Left ventricle myocardium superior (tissue), 1 donor: ENCODE measurements around the gene FAF1. TPM values are rescaled to one million over a fixed set of nuclear protein-coding genes. Genes with fewer than 3 reads are reported as not detected.
"Not testable (repeated sequence)": the region's sequence is repeated elsewhere in the genome, so short reads cannot be mapped to it uniquely, and the experiment has no call there.

Experiments used
- ATAC-seq: fragments of 200-7000 bp; cut with Tn5 transposase; one replicate; pipeline ENCODE4 v1.9.1; 2020; ENCODE audit warnings: mild to moderate bottlenecking, moderate library complexity
- DNase-seq: peaks from one replicate; pipeline ENCODE4 v3.0.0-alpha.2; 2020
- intact Hi-C: fragments of 100-400 bp; cut with micrococcal nuclease; formaldehyde crosslinking; loops from one replicate; pipeline ENCODE4 v1.11.0; 2022
- total RNA-seq: library from RNA; stranded (reverse); fragmentation: NEBNext Ultra II Directional; extraction: Animal tissue kit (Norgen Biotek cat#: 25700); gene quantifications from one replicate; pipeline ENCODE4 v1.2.1, GENCODE V29; 2021
- donor health status: DM: no; HTN: yes; CAD: no; lungs with severe emphysema.

The FAF1 gene
- total RNA-seq, 1 donor from 2014 or later, result 99.2 TPM

DNA sequence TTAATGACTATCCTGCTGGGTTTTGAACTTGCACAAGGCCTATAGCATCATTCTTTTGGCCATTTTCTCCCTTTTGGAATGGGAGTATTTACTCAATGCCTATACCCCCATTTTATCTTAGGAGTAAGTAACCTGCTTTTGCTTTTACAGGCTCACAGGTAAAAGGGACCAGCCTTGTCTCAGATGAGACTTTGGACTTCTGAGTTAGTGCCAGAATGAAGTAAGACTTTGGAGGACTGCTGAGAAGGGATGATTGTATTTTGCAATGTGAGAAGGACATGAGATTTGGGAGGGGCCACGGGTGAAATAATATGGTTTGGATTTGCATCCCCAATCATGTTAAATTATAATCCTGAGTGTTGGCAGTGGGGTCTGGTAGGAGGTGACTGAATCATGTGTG, 212.7 kb downstream of the FAF1 start:
- intact Hi-C loops, result no loop called here
- DNase-seq (no peak), ATAC-seq (no peak)

DNA sequence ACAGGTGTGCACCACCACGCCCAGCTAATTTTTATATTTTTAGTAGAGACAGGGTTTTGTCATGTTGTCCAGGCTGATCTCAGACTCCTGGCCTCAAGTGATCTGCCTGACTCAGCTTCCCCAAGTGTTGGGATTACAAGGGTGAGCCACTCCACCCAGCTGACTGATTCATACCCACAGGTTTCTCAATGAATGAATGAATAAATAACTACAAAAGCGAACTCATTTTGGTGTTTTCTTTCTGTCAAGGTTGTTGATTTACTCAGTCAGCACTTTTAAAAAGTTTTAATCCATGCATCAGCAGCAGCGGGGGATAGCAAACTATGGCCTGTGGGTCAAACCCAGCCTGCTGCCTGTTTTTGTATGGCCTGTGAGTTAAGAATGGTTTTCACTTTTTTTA, 217.5 kb downstream of the FAF1 start:
- ATAC-seq (no peak), DNase-seq (no peak)
- intact Hi-C loops, result no loop called here

DNA sequence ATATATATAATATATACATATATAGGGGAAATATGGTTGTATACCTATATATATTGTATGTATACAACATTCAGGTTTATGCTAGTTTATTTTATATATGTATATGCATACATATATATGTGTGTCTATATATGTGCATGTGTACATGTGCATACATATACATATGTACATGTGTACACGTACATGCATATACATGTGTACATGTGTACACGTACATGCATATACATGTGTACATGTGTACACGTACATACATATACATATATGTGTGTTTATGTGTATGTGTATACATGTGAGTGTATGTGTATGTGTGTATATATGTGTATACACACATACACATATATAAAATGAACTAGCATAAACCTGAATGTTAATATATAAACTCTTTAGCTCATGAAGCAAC, 220.9 kb downstream of the FAF1 start:
- DNase-seq, result no peak
- intact Hi-C loops, result no loop called here
- no peak for ATAC-seq

DNA sequence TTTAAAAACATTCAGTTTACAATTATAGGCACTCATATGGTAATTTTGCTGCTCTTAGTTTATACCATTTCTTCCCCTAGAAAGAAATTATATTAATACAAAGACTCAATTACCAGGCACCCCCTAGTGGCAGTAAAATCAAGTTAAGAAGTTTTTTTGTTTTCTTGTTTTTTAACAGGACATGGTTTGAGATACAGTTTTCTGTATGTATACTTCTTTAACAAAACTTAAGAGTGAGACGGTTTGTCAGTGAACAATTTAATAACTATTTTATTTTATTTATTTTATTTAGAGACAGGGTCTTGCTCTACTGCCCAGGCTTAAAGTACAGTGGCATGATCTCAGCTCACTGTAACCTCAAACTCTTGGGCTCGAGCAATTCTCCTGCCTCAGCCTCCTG, 224.6 kb downstream of the FAF1 start:
- ATAC-seq (no peak), DNase-seq (no peak)
- intact Hi-C loops, result no loop called here

DNA sequence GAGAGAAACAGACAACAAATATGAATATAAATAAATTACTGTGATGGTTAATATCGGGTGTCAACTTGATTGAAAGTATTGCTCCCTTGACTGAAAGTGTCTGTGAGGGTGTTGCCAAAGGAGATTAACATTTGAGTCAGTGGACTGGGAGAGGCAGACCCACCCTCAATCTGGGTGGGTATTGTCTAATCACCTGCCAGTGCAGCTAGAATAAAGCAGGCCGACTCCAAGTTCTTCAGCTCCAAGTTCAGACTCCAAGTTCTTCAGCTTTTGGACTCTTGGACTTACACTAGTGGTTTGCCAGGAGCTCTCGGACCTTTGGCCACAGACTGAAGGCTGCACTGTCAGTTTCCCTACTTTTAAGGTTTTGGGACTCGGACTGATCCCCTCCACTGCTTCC, 232.5 kb downstream of the FAF1 start:
- ATAC-seq, intact Hi-C loops: not testable (repeated sequence)

DNA sequence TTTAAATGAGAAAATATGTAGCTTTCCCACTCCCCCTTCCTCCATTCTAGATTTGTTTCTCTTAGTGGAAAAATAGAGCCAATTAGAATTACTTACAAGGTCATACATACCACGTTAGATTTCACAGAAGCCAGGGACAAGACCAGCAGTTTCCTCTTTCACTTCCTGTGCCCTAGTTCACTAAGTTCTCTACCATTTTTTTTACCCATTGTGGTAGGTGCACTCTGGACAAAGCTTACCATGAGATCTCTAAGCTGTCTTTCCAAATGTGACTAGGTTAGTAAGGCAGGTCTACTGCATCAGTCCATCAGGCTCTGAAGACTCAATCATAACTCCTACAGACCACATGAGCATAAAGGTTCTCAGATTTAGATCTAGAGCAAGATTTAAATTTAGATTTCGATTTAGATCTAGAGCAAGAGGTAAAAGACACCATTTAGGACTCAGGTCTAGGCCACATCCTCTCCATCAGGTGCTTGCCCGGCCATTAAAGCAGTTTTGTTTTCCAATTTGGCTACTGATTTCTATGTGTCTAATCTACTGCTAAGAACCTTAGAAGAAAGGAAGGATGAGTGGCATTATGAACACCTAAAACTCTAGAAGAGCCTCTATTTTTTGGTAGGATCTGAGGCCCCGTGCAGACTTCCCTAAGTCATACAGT, 235.3 kb downstream of the FAF1 start:
- peak; percentile 26 for ATAC-seq

More for the DNA sequence above, 232.5 kb downstream of the FAF1 start:
- not testable (repeated sequence) for DNase-seq

DNA sequence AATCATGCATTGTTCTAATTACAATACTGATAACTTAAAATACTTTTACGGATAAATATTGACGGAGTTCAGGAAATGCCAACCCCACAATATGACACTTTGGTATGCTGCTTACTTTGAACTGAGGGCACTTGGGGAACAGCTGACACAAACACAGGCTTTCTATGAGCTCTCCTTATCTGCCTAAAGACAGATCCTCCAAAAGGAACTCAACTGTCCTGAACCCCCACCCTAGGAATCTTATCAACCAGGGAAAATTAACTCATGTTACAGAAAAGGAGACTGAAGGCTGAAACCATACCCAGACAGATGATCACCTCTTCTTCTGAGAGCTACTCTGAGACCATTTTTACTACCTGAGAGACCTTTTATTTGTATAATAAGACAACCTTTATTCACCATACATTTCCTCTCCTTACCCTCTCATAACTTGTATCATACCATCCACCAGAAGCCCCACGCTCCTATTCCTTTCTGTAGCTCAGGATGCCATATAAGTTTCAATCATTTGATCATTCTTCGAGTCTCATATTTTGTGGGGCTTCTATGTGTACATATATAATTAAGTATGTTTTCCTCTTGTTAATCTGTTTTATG, 239.5 kb downstream of the FAF1 start:
- DNase-seq (no peak), ATAC-seq (no peak)
- intact Hi-C loops, result no loop called here

More for the DNA sequence above, 235.3 kb downstream of the FAF1 start:
- intact Hi-C loops, result no loop called here
- DNase-seq, result no peak

DNA sequence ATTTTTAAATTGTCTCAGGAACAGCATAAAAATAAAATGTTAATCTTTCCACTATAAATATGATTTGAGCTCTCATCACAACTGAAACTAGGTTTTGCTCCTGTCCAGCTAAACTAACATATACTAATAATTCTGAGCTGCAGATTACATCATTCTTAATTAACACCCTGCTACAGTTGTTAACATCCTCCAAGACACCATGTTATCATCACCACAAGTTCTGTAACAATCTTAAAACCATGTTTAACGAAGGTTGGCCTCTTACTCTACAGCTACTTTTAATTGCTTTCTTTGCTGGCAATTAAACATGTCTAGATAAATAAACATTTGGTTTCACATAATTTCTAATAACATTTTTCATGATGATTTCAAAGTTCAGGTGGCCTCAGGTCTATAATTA, 240.9 kb downstream of the FAF1 start:
- intact Hi-C loops, result no loop called here
- DNase-seq, result no peak
- no peak for ATAC-seq

DNA sequence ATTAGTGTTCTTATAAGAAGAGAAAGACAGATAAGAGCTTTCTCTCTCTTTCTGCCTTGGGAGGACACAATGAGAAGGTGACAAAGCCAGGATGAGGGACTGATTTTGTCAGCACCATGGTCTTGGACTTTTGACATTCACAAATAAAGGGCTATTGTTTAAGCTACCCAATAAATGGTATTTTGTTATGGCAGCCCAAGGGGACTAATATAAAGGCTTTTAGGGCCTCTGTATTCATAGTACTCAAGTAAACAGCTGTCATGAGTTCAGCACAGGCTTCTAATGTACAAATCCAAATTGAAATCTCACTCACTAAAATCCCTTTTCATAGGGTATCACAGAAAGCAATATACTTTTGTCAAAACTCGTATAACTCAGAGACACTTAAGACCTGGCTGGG, 242.7 kb downstream of the FAF1 start:
- intact Hi-C loops, result no loop called here
- DNase-seq, result no peak
- no peak for ATAC-seq

DNA sequence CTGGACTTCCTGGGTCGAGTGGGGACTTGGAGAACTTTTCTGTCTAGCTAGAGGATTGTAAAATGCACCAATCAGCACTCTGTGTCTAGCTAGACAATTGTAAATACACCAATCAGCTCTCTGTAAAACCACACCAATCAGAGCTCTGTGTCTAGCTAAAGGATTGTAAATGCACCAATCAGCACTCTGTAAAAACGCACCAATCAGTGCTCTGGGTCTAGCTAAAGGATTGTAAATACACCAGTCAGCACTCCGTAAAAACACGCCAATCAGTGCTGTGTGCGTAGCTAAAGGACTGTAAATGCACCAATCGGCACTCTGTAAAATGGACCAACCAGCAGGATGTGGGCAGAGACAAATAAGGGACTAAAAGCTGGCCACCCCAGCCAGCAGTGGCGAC, 243.6 kb downstream of the FAF1 start:
- DNase-seq, intact Hi-C loops, ATAC-seq: not testable (repeated sequence)

DNA sequence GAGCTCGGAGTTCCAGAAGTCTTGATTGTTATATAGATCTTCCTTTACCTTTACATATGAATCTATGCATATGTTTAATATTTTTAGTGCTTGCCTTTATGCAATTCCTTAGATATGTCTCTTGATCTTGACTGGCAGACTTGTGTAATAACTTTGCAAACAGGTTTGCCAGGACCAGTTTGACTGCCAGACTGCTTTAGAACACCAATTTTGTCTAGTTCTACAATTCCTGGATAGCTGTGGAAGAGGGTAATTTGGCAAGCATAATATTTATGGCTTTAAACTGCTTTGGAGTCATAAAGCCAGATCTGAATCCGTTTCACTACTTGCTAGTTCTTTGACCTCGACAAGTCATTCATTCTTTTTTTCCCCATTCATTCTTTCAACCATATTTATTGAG, 250.0 kb downstream of the FAF1 start:
- ATAC-seq (no peak), DNase-seq (no peak)
- intact Hi-C loops, result no loop called here

DNA sequence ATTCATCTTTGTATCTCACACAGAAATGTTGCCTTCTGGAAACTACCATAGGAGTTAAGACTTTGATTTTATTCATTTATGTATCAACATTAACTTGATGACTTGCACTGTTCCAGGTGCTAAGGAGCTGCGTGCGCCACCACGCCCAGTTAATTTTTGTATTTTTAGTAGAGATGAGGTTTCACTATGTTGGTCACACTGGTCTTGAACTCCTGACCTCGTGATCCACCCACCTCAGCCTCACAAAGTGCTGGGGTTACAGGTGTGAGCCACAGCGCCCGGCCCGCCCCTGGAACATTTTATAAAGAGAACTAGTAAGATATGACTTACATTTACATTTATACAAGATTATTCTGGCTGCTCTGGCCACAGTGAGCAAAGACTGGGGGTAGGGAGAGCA, 252.2 kb downstream of the FAF1 start:
- DNase-seq (no peak), ATAC-seq (no peak)
- intact Hi-C loops, result loop anchor here (10.0 kb wide), 1 partner anchor 343 kb away; no protein-coding TSS in a partner anchor

DNA sequence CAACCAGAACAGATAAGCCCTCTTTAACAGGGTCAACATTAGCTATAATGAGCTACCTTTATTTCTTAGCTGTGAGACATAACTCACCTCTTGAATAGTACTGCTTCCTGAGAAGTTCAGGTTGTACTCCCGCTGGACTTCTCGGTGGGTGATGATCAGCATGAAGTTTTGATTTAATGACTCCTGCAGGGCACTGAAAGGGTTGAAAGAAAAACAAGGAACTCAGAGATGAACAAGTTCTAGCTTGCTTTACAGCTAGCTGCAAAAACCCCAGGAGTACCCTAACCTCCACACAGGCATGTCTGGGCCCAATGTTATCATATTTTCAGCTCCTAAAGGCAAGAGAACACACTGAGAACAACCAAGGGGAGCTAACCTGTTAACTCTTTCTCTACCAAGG, 254.4 kb downstream of the FAF1 start:
- no peak for DNase-seq
- no peak for ATAC-seq
- intact Hi-C loops, result loop anchor here (10.0 kb wide), 1 partner anchor 341 kb away; no protein-coding TSS in a partner anchor

DNA sequence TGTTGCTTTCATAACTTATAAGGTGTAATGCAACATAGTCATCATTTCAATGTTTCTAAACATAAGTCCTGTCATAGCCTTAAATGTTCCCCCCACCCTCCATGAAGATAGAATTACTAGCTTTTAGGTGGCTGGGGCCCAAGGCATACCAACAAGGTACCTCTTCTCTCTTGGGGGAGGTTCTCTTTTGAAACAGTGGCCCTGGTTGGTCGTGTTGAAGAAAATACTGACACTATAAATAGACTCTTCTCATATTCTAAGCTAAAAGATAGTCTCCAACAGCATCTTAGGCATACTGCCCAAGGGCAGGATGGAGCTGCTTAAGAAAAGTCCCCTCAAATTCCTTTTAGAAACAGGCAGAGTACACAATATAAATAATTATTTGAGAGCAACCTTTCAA, 255.0 kb downstream of the FAF1 start:
- DNase-seq (no peak), ATAC-seq (no peak)
- intact Hi-C loops, result loop anchor here (10.0 kb wide), 1 partner anchor 340 kb away; no protein-coding TSS in a partner anchor

DNA sequence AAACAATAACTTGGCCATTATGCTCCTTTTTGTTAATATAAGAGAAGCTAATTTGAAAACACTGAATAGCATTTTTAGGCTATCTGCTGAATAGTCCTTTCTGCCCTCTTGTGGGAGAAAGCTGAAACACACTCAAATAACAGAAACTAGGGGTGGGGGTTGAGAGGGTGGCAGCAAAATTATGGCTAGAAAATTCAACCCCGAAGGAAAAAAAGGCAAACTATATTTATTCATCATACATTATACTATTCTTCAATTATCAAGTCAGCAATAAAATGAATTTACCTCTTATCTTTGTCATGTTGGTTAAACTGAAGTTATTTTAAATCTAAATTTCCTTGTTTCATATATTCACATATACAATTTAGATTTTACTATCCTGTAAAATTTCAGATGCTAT, 255.9 kb downstream of the FAF1 start:
- DNase-seq, result no peak

DNA sequence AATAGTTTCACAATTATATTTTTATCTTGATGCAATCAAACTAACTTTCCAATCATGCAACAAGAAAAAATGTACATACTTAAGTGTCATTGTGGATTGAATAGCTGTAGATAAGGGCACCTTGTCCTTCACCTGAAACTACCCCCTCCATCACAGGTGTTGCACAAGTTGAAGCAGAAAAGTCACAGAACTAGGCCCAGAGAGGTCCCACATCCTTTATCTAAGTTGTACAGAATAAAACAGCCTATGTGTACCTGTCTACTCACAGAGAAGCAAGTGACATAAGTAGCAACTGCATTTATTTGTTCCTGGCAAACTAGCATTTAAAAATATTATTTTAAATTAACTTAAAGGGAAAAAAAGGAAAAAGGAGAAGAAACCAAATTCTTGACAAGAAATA, 256.8 kb downstream of the FAF1 start:
- intact Hi-C loops, result loop anchor here (10.0 kb wide), 1 partner anchor 338 kb away; no protein-coding TSS in a partner anchor

More for the DNA sequence above, 255.9 kb downstream of the FAF1 start:
- intact Hi-C loops, result loop anchor here (10.0 kb wide), 1 partner anchor 339 kb away; no protein-coding TSS in a partner anchor
- no peak for ATAC-seq

DNA sequence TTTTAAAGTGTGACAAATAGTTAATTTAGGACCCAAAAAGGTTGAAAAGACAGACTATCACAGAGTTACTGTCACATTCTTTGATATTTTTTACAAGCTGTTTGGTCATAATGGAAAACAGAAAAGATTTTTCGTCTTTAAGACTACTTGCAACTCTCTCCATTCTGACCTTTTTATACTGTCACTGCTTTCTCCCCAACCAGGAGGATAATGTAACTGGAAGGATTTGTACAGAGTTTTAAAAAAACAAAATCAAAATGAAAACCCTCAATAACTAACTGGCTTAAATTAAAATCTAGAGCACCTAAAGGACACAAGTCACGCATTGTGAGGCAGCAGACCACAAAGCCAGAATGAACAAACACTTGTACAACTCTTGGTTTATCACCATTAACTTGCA, 257.7 kb downstream of the FAF1 start:
- intact Hi-C loops, result loop anchor here (10.0 kb wide), 1 partner anchor 338 kb away; no protein-coding TSS in a partner anchor
- ATAC-seq, result no peak
- DNase-seq, result no peak

More for the DNA sequence above, 256.8 kb downstream of the FAF1 start:
- ATAC-seq (no peak), DNase-seq (no peak)

DNA sequence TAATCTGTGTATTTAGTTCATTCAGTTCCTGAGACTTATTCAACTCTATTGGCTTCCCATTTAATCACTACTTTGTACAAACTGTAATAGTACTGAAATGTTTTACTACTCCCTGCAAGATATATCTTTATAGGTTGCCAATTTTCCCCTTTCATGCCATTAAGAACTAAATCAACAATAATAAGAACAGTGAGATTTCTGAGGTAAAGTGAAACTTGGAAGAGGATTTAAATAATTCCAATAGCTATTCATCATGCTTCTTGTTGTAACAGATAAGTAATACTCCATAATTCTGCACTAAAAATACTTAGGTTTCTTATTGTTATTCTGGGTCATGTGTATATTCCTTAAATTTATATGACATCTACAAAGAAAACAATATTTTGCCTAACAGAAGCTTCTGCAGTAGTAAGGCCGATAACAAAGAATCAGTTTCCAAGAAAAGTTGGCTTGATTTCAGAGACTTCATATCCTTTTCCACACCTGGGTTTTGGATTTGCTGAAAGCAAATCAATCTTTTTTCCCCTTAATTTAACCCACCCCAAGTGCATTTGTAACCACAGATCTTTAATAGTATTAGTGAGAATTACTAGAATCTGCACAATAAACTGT, 258.3 kb downstream of the FAF1 start:
- no peak for DNase-seq
- intact Hi-C loops, result loop anchor here (10.0 kb wide), 1 partner anchor 337 kb away; no protein-coding TSS in a partner anchor
- ATAC-seq, result no peak

DNA sequence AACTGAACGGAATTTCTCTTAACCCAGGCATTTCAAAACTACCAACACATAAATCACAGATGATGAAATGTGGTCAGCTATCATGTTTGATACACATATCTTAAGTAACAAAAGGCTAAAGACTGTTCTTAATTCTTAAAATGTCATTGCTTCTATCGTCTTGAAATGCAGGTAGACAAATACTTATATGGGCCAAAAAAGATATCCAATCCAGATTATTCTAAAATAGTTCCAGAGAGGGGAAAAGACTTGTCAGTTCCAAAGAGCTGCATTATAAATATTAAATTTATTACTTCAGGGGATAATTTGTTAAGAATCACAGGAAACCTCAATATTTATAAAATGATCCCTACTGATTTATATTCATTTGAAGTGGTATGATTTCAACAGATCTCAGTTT, 259.4 kb downstream of the FAF1 start:
- DNase-seq, result no peak
- no peak for ATAC-seq
- intact Hi-C loops, result loop anchor here (10.0 kb wide), 1 partner anchor 336 kb away; no protein-coding TSS in a partner anchor

DNA sequence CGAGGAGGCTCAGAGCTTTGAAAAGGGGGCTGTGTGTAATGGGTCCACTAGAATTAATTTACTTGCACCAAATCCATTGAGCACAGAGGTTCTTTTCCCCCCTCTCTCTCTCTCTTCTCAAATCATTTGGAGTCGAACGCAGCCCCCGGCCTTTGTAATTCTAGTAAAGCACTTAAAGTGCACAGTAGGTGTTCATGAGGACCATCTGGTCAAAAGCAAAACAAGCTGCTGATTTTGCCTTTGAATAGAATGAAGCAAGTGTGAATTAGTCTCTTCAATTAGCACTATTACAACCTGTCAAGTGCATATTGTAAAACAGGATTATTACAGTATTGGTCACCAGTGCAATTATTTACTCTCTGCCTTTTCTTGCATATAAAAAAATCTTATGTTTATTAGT, 259.9 kb downstream of the FAF1 start:
- ATAC-seq (no peak), DNase-seq (no peak)
- intact Hi-C loops, result loop anchor here (10.0 kb wide), 1 partner anchor 335 kb away; no protein-coding TSS in a partner anchor
